Measurements from ENCODE around the gene EHD1.

DNA sequence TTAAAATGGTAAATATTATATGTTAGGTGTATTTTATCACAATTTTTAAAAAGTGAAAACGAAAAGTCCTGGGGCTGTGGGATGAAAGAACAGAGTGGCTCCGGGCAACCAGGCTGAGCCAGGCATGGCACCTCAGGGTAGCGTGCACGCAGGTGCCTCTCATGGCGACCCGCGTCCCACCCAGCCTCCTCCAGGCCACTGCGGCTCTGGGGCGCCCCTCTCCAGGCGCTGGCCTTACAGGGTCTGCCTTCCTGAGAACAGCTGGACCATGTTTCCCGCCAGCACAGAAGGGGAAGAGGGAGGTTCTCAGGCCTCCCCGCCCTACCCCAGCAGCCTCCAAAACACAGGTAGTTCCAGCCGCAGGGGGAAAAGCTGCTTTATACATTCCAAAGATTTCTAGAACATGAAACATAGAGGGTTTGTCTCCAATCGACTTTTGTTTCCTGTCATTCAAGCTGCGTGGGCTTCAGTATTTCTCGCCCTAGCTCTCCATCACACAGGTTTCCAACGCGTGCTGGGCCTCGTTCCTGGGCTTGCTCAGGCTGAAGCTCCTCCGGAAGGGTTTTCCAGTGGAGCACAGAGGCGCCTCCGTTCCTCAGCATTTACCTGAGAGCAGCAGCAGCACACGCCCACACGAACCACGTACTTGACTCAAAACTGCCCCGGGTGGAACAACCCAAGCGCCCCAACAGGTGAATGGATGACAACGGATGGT, 10.5 kb downstream of the EHD1 start:
- no peak for TF ChIP-seq POLR2A (IDR thresholded peaks at IDR 0.05)
- TF ChIP-seq EP300 (IDR thresholded peaks at IDR 0.05) = no peak
- TF ChIP-seq, protein P1, sequence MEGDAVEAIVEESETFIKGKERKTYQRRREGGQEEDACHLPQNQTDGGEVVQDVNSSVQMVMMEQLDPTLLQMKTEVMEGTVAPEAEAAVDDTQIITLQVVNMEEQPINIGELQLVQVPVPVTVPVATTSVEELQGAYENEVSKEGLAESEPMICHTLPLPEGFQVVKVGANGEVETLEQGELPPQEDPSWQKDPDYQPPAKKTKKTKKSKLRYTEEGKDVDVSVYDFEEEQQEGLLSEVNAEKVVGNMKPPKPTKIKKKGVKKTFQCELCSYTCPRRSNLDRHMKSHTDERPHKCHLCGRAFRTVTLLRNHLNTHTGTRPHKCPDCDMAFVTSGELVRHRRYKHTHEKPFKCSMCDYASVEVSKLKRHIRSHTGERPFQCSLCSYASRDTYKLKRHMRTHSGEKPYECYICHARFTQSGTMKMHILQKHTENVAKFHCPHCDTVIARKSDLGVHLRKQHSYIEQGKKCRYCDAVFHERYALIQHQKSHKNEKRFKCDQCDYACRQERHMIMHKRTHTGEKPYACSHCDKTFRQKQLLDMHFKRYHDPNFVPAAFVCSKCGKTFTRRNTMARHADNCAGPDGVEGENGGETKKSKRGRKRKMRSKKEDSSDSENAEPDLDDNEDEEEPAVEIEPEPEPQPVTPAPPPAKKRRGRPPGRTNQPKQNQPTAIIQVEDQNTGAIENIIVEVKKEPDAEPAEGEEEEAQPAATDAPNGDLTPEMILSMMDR (IDR thresholded peaks at IDR 0.05) = no peak
